GM12878 (cell line): Measurements from ENCODE around the gene HSPE1. TPM values are rescaled to one million over a fixed set of nuclear protein-coding genes. Genes with fewer than 3 reads are reported as not detected.

Experiments
- BRCA1 ChIP-seq: IDR thresholded peaks from 2 replicates; pipeline ENCODE4 v1.6.1; 2011; ENCODE audit warnings: low read depth, low read length, improper control_type of control experiment
- CEBPB ChIP-seq, 2 experiments: fragments of 150-350 bp in 1 of 2; IDR thresholded peaks; 2 replicates each; pipeline ENCODE4 v1.6.1; 2012 to 2014; ENCODE audit warnings: low read depth in 2 of 2, low read length in 2 of 2, borderline replicate concordance in 1 of 2, inconsistent platforms in 1 of 2
- CEBPZ ChIP-seq: fragments of 150-350 bp; IDR thresholded peaks from 2 replicates; pipeline ENCODE4 v1.6.1; 2016; ENCODE audit warnings: low read depth, low read length
- GATAD2B ChIP-seq: fragments of 450-650 bp; conservative IDR thresholded peaks from 2 replicates; pipeline ENCODE4 v1.6.1; 2017; ENCODE audit warnings: low read depth, mild to moderate bottlenecking, moderate library complexity
- HSF1 ChIP-seq: fragments of 150-350 bp; IDR thresholded peaks from 2 replicates; pipeline ENCODE4 v1.6.1; 2014; ENCODE audit warnings: mild to moderate bottlenecking, low read depth, low read length
- IRF4 ChIP-seq: IDR thresholded peaks from 2 replicates; pipeline ENCODE4 v1.6.1; 2011; ENCODE audit warnings: low read depth, low read length
- JUND ChIP-seq: IDR thresholded peaks from 2 replicates; pipeline ENCODE4 v1.6.1; 2012; ENCODE audit warnings: low read depth, mild to moderate bottlenecking, low read length, improper control_type of control experiment, moderate library complexity
- KAT2A ChIP-seq: conservative IDR thresholded peaks from 2 replicates; pipeline ENCODE4 v1.6.1; 2011; ENCODE audit warnings: low read depth, low read length; ENCODE audit not compliant: control insufficient read depth
- NFYB ChIP-seq: IDR thresholded peaks from 2 replicates; pipeline ENCODE4 v1.6.1; 2011; ENCODE audit warnings: low read depth, mild to moderate bottlenecking, low read length, improper control_type of control experiment, moderate library complexity; ENCODE audit not compliant: insufficient read depth
- NR2C2 ChIP-seq: IDR thresholded peaks from 2 replicates; pipeline ENCODE4 v1.6.1; 2011; ENCODE audit warnings: borderline replicate concordance, low read depth; ENCODE audit not compliant: control insufficient read depth, insufficient read length
- PKNOX1 ChIP-seq: fragments of 450-650 bp; IDR thresholded peaks from 2 replicates; pipeline ENCODE4 v1.6.1; 2016; ENCODE audit warnings: mild to moderate bottlenecking
- POU2F2 ChIP-seq: IDR thresholded peaks from 3 replicates; pipeline ENCODE4 v1.6.1; 2011; ENCODE audit warnings: low read depth, mild to moderate bottlenecking, low read length, borderline replicate concordance
- RAD21 ChIP-seq: IDR thresholded peaks from 2 replicates; pipeline ENCODE4 v1.6.1; 2011; ENCODE audit warnings: mild to moderate bottlenecking, low read depth, low read length, moderate library complexity; ENCODE audit not compliant: insufficient read depth
- RB1 ChIP-seq: fragments of 450-650 bp; formaldehyde crosslinking; IDR thresholded peaks from 2 replicates; pipeline ENCODE4 v1.6.1; 2017; ENCODE audit warnings: mild to moderate bottlenecking, borderline replicate concordance
- RCOR1 ChIP-seq: conservative IDR thresholded peaks from 2 replicates; pipeline ENCODE4 v1.6.1; 2012; ENCODE audit warnings: low read depth, low read length, improper control_type of control experiment
- polyA plus RNA-seq, 11 experiments: library from polyadenylated mRNA; depleted of rRNA in 4 of 11; unstranded in 6 of 11; stranded (reverse) in 5 of 11; fragments of >200 nt; fragmentation: Nextera tagmentation in 4 of 11; fragmentation: Illumina TruSeq in 1 of 11; extraction: Ambion mirVana in 4 of 11; extraction: Trizol in 1 of 11; gene quantifications; 1 replicate in 1 of 11; 2 replicates in 10 of 11; pipeline versions ENCODE4 v1.2.1 to v1.2.3, GENCODE V29; 2011 to 2016; ENCODE audit warnings: inconsistent platforms in 2 of 11, missing spikeins in 2 of 11, low read depth in 1 of 11
- total RNA-seq, 4 experiments: library from RNA; depleted of rRNA in 3 of 4; stranded (reverse); fragments of >200 nt in 3 of 4; fragmentation: Illumina TruSeq in 1 of 4; extraction: Trizol in 1 of 4; gene quantifications; 2 replicates each; pipeline versions ENCODE4 v1.2.1 to v1.2.3, GENCODE V29; 2013 to 2021
- TF ChIP-seq, protein P1 (sequence below): fragments of 450-650 bp; IDR thresholded peaks from 2 replicates; pipeline ENCODE4 v1.6.1; 2017; ENCODE audit warnings: mild to moderate bottlenecking, moderate library complexity
- TF ChIP-seq, protein P2 (sequence below): IDR thresholded peaks from 2 replicates; pipeline ENCODE4 v1.6.1; 2011; ENCODE audit warnings: mild to moderate bottlenecking, low read depth, low read length, moderate library complexity; ENCODE audit not compliant: insufficient replicate concordance

Gene HSPE1
- total and polyA plus RNA-seq, 10 of the 15 experiments (the other 5 are each of a cell fraction or from before 2014, with no cell fraction given), result 180 to 1,096 (median 505) TPM

DNA sequence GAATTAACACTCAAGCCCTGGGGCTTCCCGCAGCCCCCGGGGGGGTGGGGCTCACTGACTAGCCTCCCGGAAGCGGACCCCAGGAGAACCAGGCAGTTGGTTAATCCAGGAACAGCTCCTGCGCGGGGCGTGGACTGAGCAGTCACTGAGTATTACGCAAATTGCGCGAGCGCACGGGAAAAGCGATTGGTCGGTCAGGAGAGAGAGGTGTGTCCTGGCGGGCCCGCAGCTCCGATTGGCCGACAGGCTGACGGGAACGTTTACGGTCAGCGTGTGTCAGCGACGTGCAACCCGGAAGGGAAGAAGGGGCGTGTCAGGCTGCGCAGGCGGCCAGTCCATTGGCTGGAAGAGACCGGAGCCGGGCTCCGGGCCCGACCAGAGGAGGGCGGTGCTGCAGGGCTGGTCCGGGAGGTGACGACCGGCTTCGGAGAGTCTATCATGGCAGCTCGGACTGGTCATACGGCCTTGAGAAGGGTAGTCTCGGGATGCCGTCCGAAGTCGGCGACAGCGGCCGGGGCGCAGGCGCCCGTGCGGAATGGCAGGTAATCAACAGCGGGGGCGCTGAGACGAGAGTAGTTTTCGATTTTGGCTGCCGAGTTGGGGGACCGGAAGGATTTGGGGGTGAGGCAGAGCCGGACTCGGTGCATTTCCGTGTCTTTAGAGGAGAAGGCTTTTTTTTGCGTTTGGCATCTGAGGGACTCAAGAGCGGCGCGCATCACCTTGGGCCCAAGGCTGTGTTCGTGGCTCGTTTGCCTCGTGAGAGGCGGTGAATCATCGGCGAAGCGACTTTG is 46.9 kb upstream of the HSPE1 start, which contains the start of gene COQ10B (continued):
- TF ChIP-seq, protein P1, sequence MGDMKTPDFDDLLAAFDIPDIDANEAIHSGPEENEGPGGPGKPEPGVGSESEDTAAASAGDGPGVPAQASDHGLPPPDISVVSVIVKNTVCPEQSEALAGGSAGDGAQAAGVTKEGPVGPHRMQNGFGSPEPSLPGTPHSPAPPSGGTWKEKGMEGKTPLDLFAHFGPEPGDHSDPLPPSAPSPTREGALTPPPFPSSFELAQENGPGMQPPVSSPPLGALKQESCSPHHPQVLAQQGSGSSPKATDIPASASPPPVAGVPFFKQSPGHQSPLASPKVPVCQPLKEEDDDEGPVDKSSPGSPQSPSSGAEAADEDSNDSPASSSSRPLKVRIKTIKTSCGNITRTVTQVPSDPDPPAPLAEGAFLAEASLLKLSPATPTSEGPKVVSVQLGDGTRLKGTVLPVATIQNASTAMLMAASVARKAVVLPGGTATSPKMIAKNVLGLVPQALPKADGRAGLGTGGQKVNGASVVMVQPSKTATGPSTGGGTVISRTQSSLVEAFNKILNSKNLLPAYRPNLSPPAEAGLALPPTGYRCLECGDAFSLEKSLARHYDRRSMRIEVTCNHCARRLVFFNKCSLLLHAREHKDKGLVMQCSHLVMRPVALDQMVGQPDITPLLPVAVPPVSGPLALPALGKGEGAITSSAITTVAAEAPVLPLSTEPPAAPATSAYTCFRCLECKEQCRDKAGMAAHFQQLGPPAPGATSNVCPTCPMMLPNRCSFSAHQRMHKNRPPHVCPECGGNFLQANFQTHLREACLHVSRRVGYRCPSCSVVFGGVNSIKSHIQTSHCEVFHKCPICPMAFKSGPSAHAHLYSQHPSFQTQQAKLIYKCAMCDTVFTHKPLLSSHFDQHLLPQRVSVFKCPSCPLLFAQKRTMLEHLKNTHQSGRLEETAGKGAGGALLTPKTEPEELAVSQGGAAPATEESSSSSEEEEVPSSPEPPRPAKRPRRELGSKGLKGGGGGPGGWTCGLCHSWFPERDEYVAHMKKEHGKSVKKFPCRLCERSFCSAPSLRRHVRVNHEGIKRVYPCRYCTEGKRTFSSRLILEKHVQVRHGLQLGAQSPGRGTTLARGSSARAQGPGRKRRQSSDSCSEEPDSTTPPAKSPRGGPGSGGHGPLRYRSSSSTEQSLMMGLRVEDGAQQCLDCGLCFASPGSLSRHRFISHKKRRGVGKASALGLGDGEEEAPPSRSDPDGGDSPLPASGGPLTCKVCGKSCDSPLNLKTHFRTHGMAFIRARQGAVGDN, result peak; percentile 52; the same call in 1 of the 2 replicates
- TF ChIP-seq JUND, result no peak
- no peak for TF ChIP-seq KAT2A
- TF ChIP-seq RCOR1, result 0 out of 2 replicates have a peak, but pooled peaks have one; percentile 3
- TF ChIP-seq, protein P2, sequence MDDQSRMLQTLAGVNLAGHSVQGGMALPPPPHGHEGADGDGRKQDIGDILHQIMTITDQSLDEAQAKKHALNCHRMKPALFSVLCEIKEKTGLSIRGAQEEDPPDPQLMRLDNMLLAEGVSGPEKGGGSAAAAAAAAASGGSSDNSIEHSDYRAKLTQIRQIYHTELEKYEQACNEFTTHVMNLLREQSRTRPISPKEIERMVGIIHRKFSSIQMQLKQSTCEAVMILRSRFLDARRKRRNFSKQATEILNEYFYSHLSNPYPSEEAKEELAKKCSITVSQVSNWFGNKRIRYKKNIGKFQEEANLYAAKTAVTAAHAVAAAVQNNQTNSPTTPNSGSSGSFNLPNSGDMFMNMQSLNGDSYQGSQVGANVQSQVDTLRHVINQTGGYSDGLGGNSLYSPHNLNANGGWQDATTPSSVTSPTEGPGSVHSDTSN, result no peak
- TF ChIP-seq POU2F2, result 0 out of 3 replicates have a peak, but pooled peaks have one; percentile 35
- TF ChIP-seq RAD21, result no peak
- TF ChIP-seq NFYB, result peak; percentile 96
- TF ChIP-seq CEBPB (IDR thresholded peaks at IDR 0.05; ENCODE audit: borderline replicate concordance in 1 of 2, low read depth in 2 of 2, low read length in 2 of 2), result peak in 1 of 2 experiments; percentile 73; a peak in 1 of 4 replicates
- TF ChIP-seq NR2C2, result no peak
- no peak for TF ChIP-seq IRF4
- TF ChIP-seq HSF1, result no peak
- TF ChIP-seq CEBPZ, result no peak
- TF ChIP-seq GATAD2B, result peak; percentile 57
- peak; percentile 75; the same call in 1 of the 2 replicates for TF ChIP-seq RB1
- TF ChIP-seq BRCA1, result no peak
- TF ChIP-seq PKNOX1, result peak; percentile 88
